Measurements from ENCODE around the gene DTNBP1. TPM values are rescaled to one million over a fixed set of nuclear protein-coding genes. Genes with fewer than 3 reads are reported as not detected.
A peak's percentile ranks its signal among the peaks of the same experiment; 100 is the strongest.
"Not testable (repeated sequence)": the region's sequence is repeated elsewhere in the genome, so short reads cannot be mapped to it uniquely, and the experiment has no call there.

Gene DTNBP1
- total RNA-seq, 1 donor from 2014 or later = 15.1 TPM

- H3K4me3 Mint-ChIP-seq = no peak overlapping the region
- H3K27me3 Mint-ChIP-seq = peaks cover 19% of the 10 kb centered on the region
- no peaks in the 10 kb centered on the region for H3K4me1 Mint-ChIP-seq
- DNase-seq = no peak
- H3K27ac Mint-ChIP-seq = no peak overlapping the region
- H3K9me3 Mint-ChIP-seq = peaks cover 5% of the 10 kb centered on the region
- intact Hi-C loops (cut with micrococcal nuclease) = no loop called here
- no peaks in the 10 kb centered on the region for H3K36me3 Mint-ChIP-seq (ENCODE audit: low read depth)
Measured at GRCh38 chr6:15678514-15678913, 15.7 kb upstream of the DTNBP1 start.

- Mint-ChIP-seq H3K27me3 (peaks cover 19% of the 10 kb centered on the region), H3K4me1 (no peaks in the 10 kb centered on the region), H3K27ac (no peak overlapping the region), H3K36me3 (ENCODE audit: low read depth) (no peaks in the 10 kb centered on the region), H3K9me3 (no peaks in the 10 kb centered on the region), H3K4me3 (no peak overlapping the region)
- intact Hi-C loops (cut with micrococcal nuclease) = no loop called here
- DNase-seq = no peak
Measured at GRCh38 chr6:15677822-15678221, 15.0 kb upstream of the DTNBP1 start.

GRCh38 chr6:15675536-15676220 is 12.8 kb upstream of the DTNBP1 start:
- intact Hi-C loops (cut with micrococcal nuclease) = no loop called here
- Mint-ChIP-seq H3K4me1 (no peaks in the 10 kb centered on the region), H3K9me3 (no peaks in the 10 kb centered on the region), H3K4me3 (no peak overlapping the region), H3K36me3 (ENCODE audit: low read depth) (no peaks in the 10 kb centered on the region), H3K27me3 (peaks cover 30% of the 10 kb centered on the region), H3K27ac (no peak overlapping the region)
- DNase-seq = no peak

GRCh38 chr6:15674690-15675386 is 12.0 kb upstream of the DTNBP1 start:
- Mint-ChIP-seq H3K27me3 (peaks cover 35% of the 10 kb centered on the region), H3K9me3 (no peaks in the 10 kb centered on the region), H3K4me3 (no peak overlapping the region), H3K36me3 (ENCODE audit: low read depth) (no peaks in the 10 kb centered on the region), H3K4me1 (no peaks in the 10 kb centered on the region), H3K27ac (no peak overlapping the region)
- DNase-seq = no peak
- intact Hi-C loops (cut with micrococcal nuclease) = no loop called here

GRCh38 chr6:15673666-15674065 is 10.8 kb upstream of the DTNBP1 start:
- intact Hi-C loops (cut with micrococcal nuclease) = no loop called here
- Mint-ChIP-seq H3K36me3 (ENCODE audit: low read depth) (no peaks in the 10 kb centered on the region), H3K4me1 (no peaks in the 10 kb centered on the region), H3K27me3 (peaks cover 41% of the 10 kb centered on the region), H3K9me3 (no peaks in the 10 kb centered on the region), H3K4me3 (no peak overlapping the region), H3K27ac (no peak overlapping the region)
- no peak for DNase-seq

GRCh38 chr6:15672818-15673217 is 10.0 kb upstream of the DTNBP1 start:
- DNase-seq = no peak
- intact Hi-C loops (cut with micrococcal nuclease) = no loop called here
- Mint-ChIP-seq H3K27ac (no peak overlapping the region), H3K4me1 (no peaks in the 10 kb centered on the region), H3K36me3 (ENCODE audit: low read depth) (no peaks in the 10 kb centered on the region), H3K9me3 (no peaks in the 10 kb centered on the region), H3K27me3 (peaks cover 41% of the 10 kb centered on the region), H3K4me3 (no peak overlapping the region)

GRCh38 chr6:15672291-15672690 is 9.5 kb upstream of the DTNBP1 start:
- Mint-ChIP-seq H3K27me3 (peaks cover 38% of the 10 kb centered on the region), H3K27ac (no peak overlapping the region), H3K4me3 (no peak overlapping the region), H3K4me1 (no peaks in the 10 kb centered on the region), H3K9me3 (no peaks in the 10 kb centered on the region), H3K36me3 (ENCODE audit: low read depth) (no peaks in the 10 kb centered on the region)
- intact Hi-C loops (cut with micrococcal nuclease) = no loop called here
- DNase-seq = no peak

GRCh38 chr6:15668918-15669317 is 6.1 kb upstream of the DTNBP1 start:
- no peaks in the 10 kb centered on the region for H3K36me3 Mint-ChIP-seq (ENCODE audit: low read depth)
- no peak overlapping the region for H3K4me3 Mint-ChIP-seq
- DNase-seq = no peak
- intact Hi-C loops (cut with micrococcal nuclease) = no loop called here
- H3K9me3 Mint-ChIP-seq = no peaks in the 10 kb centered on the region
- H3K27ac Mint-ChIP-seq = no peak overlapping the region
- H3K4me1 Mint-ChIP-seq = no peaks in the 10 kb centered on the region
- H3K27me3 Mint-ChIP-seq = peaks cover 44% of the 10 kb centered on the region

GRCh38 chr6:15666896-15667295 is 4.1 kb upstream of the DTNBP1 start:
- not testable (repeated sequence) for H3K4me1 Mint-ChIP-seq

GRCh38 chr6:15665237-15665636 is 2.4 kb upstream of the DTNBP1 start:
- Mint-ChIP-seq H3K9me3 (peaks cover 6% of the 10 kb centered on the region), H3K27ac (no peak overlapping the region)

More at GRCh38 chr6:15666896-15667295, 4.1 kb upstream of the DTNBP1 start:
- H3K27me3 Mint-ChIP-seq = peaks cover 39% of the 10 kb centered on the region
- H3K4me3 Mint-ChIP-seq; H3K36me3 Mint-ChIP-seq (ENCODE audit: low read depth); H3K9me3 Mint-ChIP-seq; DNase-seq; H3K27ac Mint-ChIP-seq; intact Hi-C loops (cut with micrococcal nuclease): not testable (repeated sequence)

GRCh38 chr6:15663130-15663871 is 473 bp upstream of the DTNBP1 start:
- peak overlapping the region; percentile 79 for H3K27ac Mint-ChIP-seq
- H3K36me3 Mint-ChIP-seq (ENCODE audit: low read depth) = peaks cover 8% of the 10 kb centered on the region
- intact Hi-C loops (cut with micrococcal nuclease) = no loop called here
- peaks cover 15% of the 10 kb centered on the region for H3K27me3 Mint-ChIP-seq
- no peak for DNase-seq
- H3K9me3 Mint-ChIP-seq = peaks cover 6% of the 10 kb centered on the region
- H3K4me3 Mint-ChIP-seq = peak overlapping the region; percentile 82
- peaks cover 19% of the 10 kb centered on the region for H3K4me1 Mint-ChIP-seq

More at GRCh38 chr6:15665237-15665636, 2.4 kb upstream of the DTNBP1 start:
- DNase-seq = no peak
- H3K4me1 Mint-ChIP-seq = peaks cover 15% of the 10 kb centered on the region
- peaks cover 5% of the 10 kb centered on the region for H3K36me3 Mint-ChIP-seq (ENCODE audit: low read depth)
- intact Hi-C loops (cut with micrococcal nuclease) = no loop called here
- no peak overlapping the region for H3K4me3 Mint-ChIP-seq
- peaks cover 28% of the 10 kb centered on the region for H3K27me3 Mint-ChIP-seq

- Mint-ChIP-seq H3K27me3 (peaks cover 13% of the 10 kb centered on the region), H3K4me1 (peaks cover 27% of the 10 kb centered on the region), H3K4me3 (peak overlapping the region; percentile 82), H3K9me3 (peaks cover 6% of the 10 kb centered on the region), H3K36me3 (ENCODE audit: low read depth) (peaks cover 9% of the 10 kb centered on the region), H3K27ac (peak overlapping the region; percentile 62)
- no peak for DNase-seq
- intact Hi-C loops (cut with micrococcal nuclease) = no loop called here
Measured at GRCh38 chr6:15661853-15662325, 939 bp downstream of the DTNBP1 start.

GRCh38 chr6:15659181-15659580 is 3.6 kb downstream of the DTNBP1 start:
- Mint-ChIP-seq H3K27me3 (peaks cover 9% of the 10 kb centered on the region), H3K9me3 (peaks cover 6% of the 10 kb centered on the region), H3K27ac (no peak overlapping the region), H3K4me1 (peaks cover 27% of the 10 kb centered on the region), H3K36me3 (ENCODE audit: low read depth) (peaks cover 12% of the 10 kb centered on the region), H3K4me3 (no peak overlapping the region)
- intact Hi-C loops (cut with micrococcal nuclease) = no loop called here
- no peak for DNase-seq

GRCh38 chr6:15658181-15658744 is 4.6 kb downstream of the DTNBP1 start:
- Mint-ChIP-seq H3K4me3 (no peak overlapping the region), H3K36me3 (ENCODE audit: low read depth) (peaks cover 12% of the 10 kb centered on the region), H3K27me3 (no peaks in the 10 kb centered on the region), H3K9me3 (peaks cover under 1% of the 10 kb centered on the region), H3K27ac (no peak overlapping the region), H3K4me1 (peaks cover 28% of the 10 kb centered on the region)
- intact Hi-C loops (cut with micrococcal nuclease) = no loop called here
- DNase-seq = no peak

Data from activated CD4-positive, alpha-beta T cell treated with anti-CD3 and anti-CD28 coated beads, Interleukin-2, amount 10 ng/mL, durations not matched to agents 24 days and 14 days (primary cell).